HG03460 (cell line): Measurements from ENCODE around the gene RELN.

ENCODE experiments used
- ATAC-seq: cut with Tn5 transposase; IDR thresholded peaks from one replicate; pipeline ENCODE4 v1.9.1; 2021; ENCODE audit not compliant: unreplicated experiment

RELN gene

GRCh38 chr7:103577059-103577458 is 412.4 kb downstream of the RELN start:
- no peak for ATAC-seq

GRCh38 chr7:103576641-103577040 is 412.8 kb downstream of the RELN start:
- no peak for ATAC-seq

GRCh38 chr7:103574576-103574975 is 414.9 kb downstream of the RELN start:
- no peak for ATAC-seq

DNA sequence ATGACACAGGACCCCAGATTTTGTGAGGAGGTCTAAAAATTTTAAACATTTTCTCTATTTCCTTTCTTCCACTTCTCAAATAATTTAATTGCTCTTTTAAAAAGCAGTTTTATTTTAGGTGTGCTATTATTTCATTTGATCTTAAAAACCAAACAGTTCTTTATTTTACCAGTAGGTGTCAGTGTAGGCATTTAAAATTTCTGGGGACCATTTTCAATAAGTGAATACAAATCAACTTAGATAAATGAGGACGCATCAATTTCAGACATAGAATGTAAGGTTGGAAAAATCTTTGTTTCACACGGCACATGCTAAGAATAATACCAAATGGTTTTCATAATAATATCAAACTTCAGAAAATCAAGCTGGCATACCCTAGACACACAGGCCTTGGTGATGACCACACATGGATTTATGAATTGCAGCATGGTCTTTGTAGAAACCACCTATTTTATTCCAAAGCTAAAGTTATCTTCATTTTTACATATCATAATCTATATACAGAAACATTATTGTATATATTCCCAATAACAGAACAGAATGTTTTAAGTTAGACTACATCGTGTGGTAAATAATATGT is 415.9 kb downstream of the RELN start:
- ATAC-seq: no peak

GRCh38 chr7:103571586-103571985 is 417.9 kb downstream of the RELN start:
- ATAC-seq: no peak

DNA sequence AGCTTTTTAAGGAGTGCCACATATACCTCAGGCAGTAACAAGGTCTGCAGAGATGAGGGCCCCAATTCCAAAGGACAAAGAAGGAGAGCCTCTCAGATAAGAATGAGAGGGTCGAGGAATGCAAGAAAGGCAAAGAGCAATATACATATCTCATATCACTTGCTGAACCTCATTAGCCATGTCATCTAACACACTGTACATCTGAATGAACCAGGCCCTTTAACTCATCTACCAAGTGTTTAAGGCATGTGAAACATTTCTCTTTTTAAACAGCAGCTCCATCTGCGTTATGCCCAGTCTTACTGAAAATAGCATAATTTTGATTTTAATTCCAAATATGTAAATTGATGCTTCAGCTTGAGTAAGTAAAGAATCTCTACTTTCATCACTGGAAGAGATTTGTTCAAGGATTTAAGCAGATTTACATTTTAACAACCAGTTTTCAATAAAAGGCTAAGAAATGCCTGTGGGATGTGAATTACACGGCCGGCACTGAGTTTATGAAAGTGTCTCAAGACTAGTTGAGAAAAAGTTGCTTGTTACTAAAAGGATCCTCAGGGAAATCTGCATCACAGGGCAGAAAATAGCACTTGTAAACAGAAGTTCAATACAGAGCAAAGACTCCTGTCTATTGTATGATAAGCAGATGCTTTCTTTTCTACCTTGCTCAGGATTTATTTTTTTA is 419.7 kb downstream of the RELN start:
- no peak for ATAC-seq

GRCh38 chr7:103564416-103564815 is 425.0 kb downstream of the RELN start:
- no peak for ATAC-seq

DNA sequence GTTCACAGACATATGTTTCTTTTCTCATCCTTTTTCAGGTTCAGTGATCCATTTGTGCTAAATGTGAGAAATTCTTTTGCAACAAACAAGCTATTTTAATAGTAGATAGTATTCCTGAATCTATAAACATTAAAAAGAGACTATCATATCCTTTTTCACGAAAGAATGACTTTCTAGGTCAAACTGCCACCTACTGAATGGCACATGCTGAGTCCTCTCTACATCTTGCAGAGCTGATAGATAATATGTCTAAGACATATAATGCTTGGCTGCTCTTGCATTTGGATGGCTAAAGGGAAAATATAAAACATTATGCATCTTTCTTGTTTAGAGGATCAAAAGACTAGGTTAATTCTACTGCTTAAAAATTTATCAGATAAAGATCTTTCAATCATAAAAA is 429.3 kb downstream of the RELN start:
- no peak for ATAC-seq

DNA sequence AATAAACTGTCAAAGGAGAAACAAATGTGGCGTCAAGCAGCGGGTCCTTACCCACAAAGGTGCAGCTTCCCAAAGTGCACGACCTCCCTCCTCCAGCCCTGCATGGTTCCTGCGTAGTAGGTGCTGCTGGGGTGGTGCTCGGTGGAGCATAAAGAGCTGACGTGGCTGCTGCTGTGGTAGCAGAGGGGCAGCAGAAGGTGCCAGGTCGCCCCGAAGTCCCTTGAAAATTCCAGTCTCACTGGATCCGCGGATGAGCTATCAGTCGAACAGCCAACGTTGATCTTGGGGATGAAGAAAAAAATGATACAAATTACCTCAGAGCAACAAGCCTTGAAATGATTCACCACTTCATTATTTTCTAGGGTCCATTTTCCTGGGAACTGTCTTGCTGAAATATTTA is 438.4 kb downstream of the RELN start:
- no peak for ATAC-seq

DNA sequence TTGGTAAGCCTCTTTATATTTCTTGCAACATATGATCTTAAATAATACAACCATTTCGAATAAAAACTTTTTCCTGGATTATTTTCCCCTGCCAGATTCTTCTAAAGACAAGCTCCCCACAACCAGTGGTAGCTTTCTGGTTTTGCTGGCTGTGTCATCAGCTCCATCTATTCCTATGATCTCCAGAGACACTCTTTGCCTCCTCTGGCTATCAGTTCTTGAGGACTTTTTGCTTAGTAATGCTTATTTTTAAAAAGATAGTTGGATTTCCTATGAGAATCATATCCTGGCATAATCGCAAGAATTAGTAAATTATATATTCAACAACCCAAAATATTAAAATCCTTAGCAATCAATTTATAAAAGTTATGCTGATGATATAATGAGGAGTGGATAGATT is 439.7 kb downstream of the RELN start:
- no peak for ATAC-seq

- ATAC-seq: no peak
Measured at GRCh38 chr7:103547451-103548284, 441.8 kb downstream of the RELN start.

DNA sequence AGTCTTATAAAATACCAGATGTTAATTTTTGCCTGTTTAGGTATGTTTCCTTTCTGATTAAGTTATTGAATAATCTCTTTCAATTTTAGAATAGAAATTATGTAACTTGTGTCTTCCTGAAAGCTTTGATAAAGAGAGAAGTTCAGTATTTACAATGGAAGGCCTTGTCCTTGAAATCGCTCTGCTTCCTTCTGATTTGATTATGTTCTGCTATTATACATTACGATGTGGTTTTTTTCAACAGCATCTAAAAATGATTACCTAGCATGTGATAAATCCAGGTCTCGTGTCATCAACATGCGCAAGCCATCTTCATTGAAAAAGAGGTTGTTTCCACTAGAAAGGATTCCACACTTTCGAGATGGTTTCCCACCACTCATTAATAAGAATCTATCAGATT is 447.0 kb downstream of the RELN start:
- ATAC-seq: no peak

DNA sequence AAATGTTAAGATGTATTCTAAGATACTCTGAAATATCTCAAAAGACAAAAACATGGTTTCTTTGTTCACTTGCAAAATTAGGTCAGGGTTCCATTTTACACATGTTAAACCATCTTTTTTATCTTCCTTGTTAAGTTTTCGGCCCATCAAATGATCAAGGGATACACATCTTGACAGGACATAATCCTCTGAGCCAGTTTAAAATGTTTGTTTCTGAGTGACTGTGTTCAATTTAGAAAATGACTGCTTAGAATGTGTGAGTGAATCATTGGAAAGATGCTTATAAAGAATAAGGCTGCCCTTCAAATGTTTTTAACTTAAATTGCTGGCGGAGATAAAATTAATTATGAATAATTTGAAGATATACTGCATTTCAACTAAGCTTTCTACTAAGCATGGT is 447.5 kb downstream of the RELN start:
- ATAC-seq: no peak

- ATAC-seq: no peak
Measured at GRCh38 chr7:103541026-103541425, 448.4 kb downstream of the RELN start.

GRCh38 chr7:103540338-103540737 is 449.1 kb downstream of the RELN start:
- ATAC-seq: no peak

- no peak for ATAC-seq
Measured at GRCh38 chr7:103539875-103540274, 449.6 kb downstream of the RELN start.

DNA sequence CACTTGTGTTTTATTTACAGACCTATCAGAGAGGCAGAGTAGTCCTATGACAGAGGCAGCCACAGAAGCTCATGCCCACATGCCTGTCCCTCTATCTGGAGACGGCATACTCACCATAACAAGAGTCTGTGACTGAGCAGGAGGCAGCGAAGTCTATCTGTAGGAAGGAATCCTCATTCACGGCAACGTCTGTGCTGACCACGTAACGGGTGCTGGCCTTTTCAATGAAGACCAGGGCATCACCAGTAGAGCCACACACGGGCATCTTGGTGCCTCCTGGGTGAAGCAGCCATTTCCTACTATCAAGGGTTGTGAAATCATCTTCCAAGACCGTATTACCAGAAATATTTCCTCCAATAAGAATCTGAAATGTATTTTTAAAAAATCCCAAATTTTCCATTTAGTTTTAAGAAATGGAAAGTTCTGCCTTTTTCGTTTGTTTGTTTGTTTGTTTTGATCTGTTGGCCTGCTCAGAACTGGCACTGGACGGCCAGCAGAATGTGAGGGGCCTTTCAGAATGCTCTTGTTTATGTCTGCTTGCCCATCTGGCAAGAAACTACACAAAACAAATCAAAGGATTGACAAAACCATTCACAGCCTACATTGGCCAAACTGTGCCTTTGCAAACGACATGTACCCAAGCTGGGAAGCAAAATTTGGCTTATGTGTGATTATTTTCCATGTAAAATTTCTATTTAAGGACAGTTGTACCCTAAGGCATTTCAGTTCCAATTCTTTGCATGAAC is 450.3 kb downstream of the RELN start:
- ATAC-seq: no peak

DNA sequence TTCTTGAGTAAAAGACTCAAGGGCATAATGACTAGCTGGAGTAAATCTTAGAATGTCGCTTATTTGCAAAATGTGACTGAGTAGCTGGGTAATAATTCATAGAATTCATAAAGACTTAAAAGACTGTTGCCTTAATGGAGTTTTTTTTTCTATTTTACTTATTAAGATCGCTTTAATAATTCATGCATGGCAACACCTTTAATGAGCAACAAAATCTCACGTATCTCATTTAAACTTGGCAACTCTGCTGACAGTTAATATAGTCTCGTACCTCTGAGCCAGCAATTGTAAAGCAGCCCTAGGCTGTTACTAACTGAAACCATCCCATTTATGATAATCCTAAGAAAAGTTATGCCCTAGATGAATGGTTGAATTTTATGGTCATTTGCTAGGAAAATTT is 455.7 kb downstream of the RELN start:
- ATAC-seq: no peak

GRCh38 chr7:103532955-103533354 is 456.5 kb downstream of the RELN start:
- no peak for ATAC-seq

DNA sequence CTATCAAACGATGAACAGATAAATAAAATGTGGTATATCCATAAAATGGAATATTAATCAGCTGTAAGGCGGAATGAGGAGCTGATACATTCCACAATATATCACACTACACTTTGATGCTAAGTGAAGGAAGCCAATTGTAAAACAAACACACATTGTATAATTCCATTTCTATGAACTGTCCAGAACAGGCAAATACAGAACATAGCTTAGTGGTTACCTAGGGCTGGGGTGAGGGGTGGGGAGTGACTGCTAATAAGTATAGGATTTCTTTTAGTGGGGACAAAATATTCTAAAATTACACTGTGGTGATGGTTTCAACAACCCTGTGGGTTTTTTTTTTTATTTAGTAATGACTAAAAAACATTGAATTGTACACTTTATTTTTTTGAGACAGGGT is 461.3 kb downstream of the RELN start:
- no peak for ATAC-seq

DNA sequence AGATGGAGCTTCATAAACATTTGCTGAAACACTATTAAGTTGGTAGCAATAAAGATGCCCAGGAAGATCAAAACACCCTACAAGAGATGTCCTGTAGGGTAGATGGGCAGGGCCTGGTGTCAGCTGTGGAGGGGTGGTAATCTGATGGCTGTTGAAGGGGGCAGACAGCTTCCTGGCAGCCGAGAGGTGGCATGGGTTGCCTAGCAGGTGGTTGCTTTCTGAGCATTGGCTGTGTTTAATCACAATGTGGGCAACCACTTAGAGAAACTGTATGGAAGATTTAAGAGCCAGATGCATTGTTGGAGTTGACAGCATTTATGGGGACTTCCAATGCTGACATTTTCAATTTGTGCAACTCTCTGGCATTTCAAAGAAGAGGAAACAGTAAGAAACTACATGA is 463.5 kb downstream of the RELN start:
- ATAC-seq: no peak
